HG03439 (cell line): ENCODE data around the gene DPH1.
"Not testable (repeated sequence)": the region's sequence is repeated elsewhere in the genome, so short reads cannot be mapped to it uniquely, and the experiment has no call there.

Source experiments
- ATAC-seq: cut with Tn5 transposase; IDR thresholded peaks from one replicate; pipeline ENCODE4 v1.9.1; 2021; ENCODE audit warnings: mild to moderate bottlenecking, moderate library complexity; ENCODE audit not compliant: unreplicated experiment

Gene DPH1

GRCh38 chr17:2008332-2009126 is 21.4 kb upstream of the DPH1 start:
- no peak for ATAC-seq

- no peak for ATAC-seq
These were observed 20.2 kb upstream of the DPH1 start for GRCh38 chr17:2009737-2010136.

- ATAC-seq = no peak
These were observed 18.3 kb upstream of the DPH1 start for GRCh38 chr17:2011411-2012371.

GRCh38 chr17:2012499-2012898 is 17.5 kb upstream of the DPH1 start:
- ATAC-seq = no peak

- not testable (repeated sequence) for ATAC-seq
These were observed 16.5 kb upstream of the DPH1 start for GRCh38 chr17:2013220-2013993.

- ATAC-seq = no peak
These were observed 16.0 kb upstream of the DPH1 start for GRCh38 chr17:2013994-2014317.

- no peak for ATAC-seq
These were observed 14.6 kb upstream of the DPH1 start for GRCh38 chr17:2015314-2015713.

- ATAC-seq = no peak
These were observed 13.5 kb upstream of the DPH1 start for GRCh38 chr17:2016494-2016893.

GRCh38 chr17:2017274-2017941 is 12.5 kb upstream of the DPH1 start:
- no peak for ATAC-seq

GRCh38 chr17:2018716-2019510 is 11.0 kb upstream of the DPH1 start:
- no peak for ATAC-seq

GRCh38 chr17:2019723-2020122 is 10.2 kb upstream of the DPH1 start:
- no peak for ATAC-seq

- ATAC-seq = no peak
These were observed 9.2 kb upstream of the DPH1 start for GRCh38 chr17:2020721-2021120.

- no peak for ATAC-seq
These were observed 7.2 kb upstream of the DPH1 start for GRCh38 chr17:2022647-2023240.

- no peak for ATAC-seq
These were observed 6.7 kb upstream of the DPH1 start for GRCh38 chr17:2023256-2023655.

- ATAC-seq = no peak
These were observed 6.0 kb upstream of the DPH1 start for GRCh38 chr17:2023692-2024571.

- no peak for ATAC-seq
These were observed 5.3 kb upstream of the DPH1 start for GRCh38 chr17:2024572-2025219.

- no peak for ATAC-seq
These were observed 4.7 kb upstream of the DPH1 start, which contains the start of gene RTN4RL1 for GRCh38 chr17:2025220-2025621. TSS of gene RTN4RL1 (minus strand) at chr17:2025334. CDS start at chr17:2024865, 469 bp downstream.
